Measurements from ENCODE around the gene ZNF474. TPM values are rescaled to one million over a fixed set of nuclear protein-coding genes. Genes with fewer than 3 reads are reported as not detected.
A peak's percentile ranks its signal among the peaks of the same experiment; 100 is the strongest.

Gene ZNF474
- total RNA-seq, 1 donor from 2014 or later, result 1.3 TPM

GRCh38 chr5:122169350-122170103, 40.2 kb downstream of the ZNF474 start:
- no peaks in the 10 kb centered on the region for H3K36me3 Mint-ChIP-seq
- no peaks in the 10 kb centered on the region for H3K9me3 ChIP-seq (ENCODE audit: low read depth)
- no peaks in the 10 kb centered on the region for H3K36me3 ChIP-seq
- H3K27ac ChIP-seq, result no peak overlapping the region
- peaks cover 3% of the 10 kb centered on the region for H3K27me3 Mint-ChIP-seq (ENCODE audit: insufficient read depth, low read depth)
- peaks cover 6% of the 10 kb centered on the region for H3K4me1 Mint-ChIP-seq
- no peaks in the 10 kb centered on the region for H3K9me3 Mint-ChIP-seq
- TF ChIP-seq EZH2 (IDR thresholded peaks at IDR 0.05) (no peak), EZH2phosphoT487 (IDR thresholded peaks at IDR 0.05) (no peak), CTCF (IDR thresholded peaks at IDR 0.05) (no peak)
- no peak overlapping the region for H2AFZ ChIP-seq (replicated peaks)
- H3K4me3 Mint-ChIP-seq, result no peak overlapping the region
- H3K27me3 ChIP-seq, result no peaks in the 10 kb centered on the region
- H4K20me1 ChIP-seq (ENCODE audit: low read depth), result no peaks in the 10 kb centered on the region
- no peak overlapping the region for H3K4me3 ChIP-seq
- peaks cover 14% of the 10 kb centered on the region for H3K4me1 ChIP-seq
- no peaks in the 10 kb centered on the region for H3F3A ChIP-seq (ENCODE audit: low read depth)
- H3K9ac ChIP-seq, result no peak overlapping the region
- H3K27ac Mint-ChIP-seq, result no peak overlapping the region
- no peak for DNase-seq (ENCODE audit: low spot score)
- no peak overlapping the region for H3K4me2 ChIP-seq
- no peaks in the 10 kb centered on the region for H3K79me2 ChIP-seq (ENCODE audit: low read depth)

DNA sequence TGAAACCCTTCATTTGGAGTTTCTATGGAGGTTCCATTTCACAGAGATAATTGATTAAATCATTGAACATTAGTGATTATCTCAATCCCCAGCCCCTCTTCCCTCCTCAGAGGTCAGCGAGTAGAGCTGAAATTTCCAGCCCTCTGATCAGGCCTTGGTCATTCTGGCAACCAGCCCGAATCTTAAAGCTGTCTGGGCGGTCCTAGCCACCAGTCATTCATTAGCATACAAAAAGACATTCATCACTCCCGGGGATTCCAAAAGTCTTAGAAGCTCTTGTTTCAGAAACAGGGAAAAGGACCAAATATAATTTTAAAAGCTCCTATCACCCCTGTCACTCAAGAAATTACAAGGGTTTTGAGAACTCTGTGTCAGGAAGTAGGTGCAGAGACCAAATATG, 41.3 kb downstream of the ZNF474 start:
- peak overlapping the region; percentile 0 for H2AFZ ChIP-seq (replicated peaks)
- peak; percentile 40 for DNase-seq (ENCODE audit: low spot score)
- Mint-ChIP-seq H3K9me3 (no peaks in the 10 kb centered on the region), H3K36me3 (no peaks in the 10 kb centered on the region), H3K27me3 (ENCODE audit: insufficient read depth, low read depth) (peaks cover 3% of the 10 kb centered on the region), H3K4me3 (no peak overlapping the region), H3K27ac (peak overlapping the region; percentile 53), H3K4me1 (peaks cover 6% of the 10 kb centered on the region)
- H3F3A ChIP-seq (ENCODE audit: low read depth), result no peaks in the 10 kb centered on the region
- TF ChIP-seq EZH2 (IDR thresholded peaks at IDR 0.05) (no peak), CTCF (IDR thresholded peaks at IDR 0.05) (no peak), EZH2phosphoT487 (IDR thresholded peaks at IDR 0.05) (no peak)
- H3K27ac ChIP-seq, result no peak overlapping the region
- no peaks in the 10 kb centered on the region for H4K20me1 ChIP-seq (ENCODE audit: low read depth)
- no peak overlapping the region for H3K4me3 ChIP-seq
- H3K79me2 ChIP-seq (ENCODE audit: low read depth), result no peaks in the 10 kb centered on the region
- no peak overlapping the region for H3K9ac ChIP-seq
- H3K9me3 ChIP-seq (ENCODE audit: low read depth), result no peaks in the 10 kb centered on the region
- peak overlapping the region; percentile 34 for H3K4me2 ChIP-seq
- H3K36me3 ChIP-seq, result no peaks in the 10 kb centered on the region
- no peaks in the 10 kb centered on the region for H3K27me3 ChIP-seq
- peaks cover 14% of the 10 kb centered on the region for H3K4me1 ChIP-seq

- peaks cover 9% of the 10 kb centered on the region for H3K4me1 ChIP-seq
- DNase-seq (ENCODE audit: low spot score), result no peak
- H3K4me3 ChIP-seq, result no peak overlapping the region
- Mint-ChIP-seq H3K4me3 (no peak overlapping the region), H3K27me3 (ENCODE audit: insufficient read depth, low read depth) (peaks cover 3% of the 10 kb centered on the region), H3K27ac (no peak overlapping the region), H3K4me1 (peaks cover 6% of the 10 kb centered on the region), H3K9me3 (no peaks in the 10 kb centered on the region), H3K36me3 (no peaks in the 10 kb centered on the region)
- no peaks in the 10 kb centered on the region for H3K27me3 ChIP-seq
- no peaks in the 10 kb centered on the region for H3F3A ChIP-seq (ENCODE audit: low read depth)
- no peak overlapping the region for H3K27ac ChIP-seq
- no peak overlapping the region for H2AFZ ChIP-seq (replicated peaks)
- TF ChIP-seq EZH2 (IDR thresholded peaks at IDR 0.05) (no peak), CTCF (IDR thresholded peaks at IDR 0.05) (no peak), EZH2phosphoT487 (IDR thresholded peaks at IDR 0.05) (no peak)
- no peaks in the 10 kb centered on the region for H3K36me3 ChIP-seq
- no peak overlapping the region for H3K4me2 ChIP-seq
- no peaks in the 10 kb centered on the region for H4K20me1 ChIP-seq (ENCODE audit: low read depth)
- no peaks in the 10 kb centered on the region for H3K9me3 ChIP-seq (ENCODE audit: low read depth)
- H3K79me2 ChIP-seq (ENCODE audit: low read depth), result no peaks in the 10 kb centered on the region
- H3K9ac ChIP-seq, result no peak overlapping the region
These were observed 42.9 kb downstream of the ZNF474 start for GRCh38 chr5:122172207-122172606.
